HK-2 (cell line): ENCODE results near the gene DYNLT2B.
"Not testable (repeated sequence)": the region's sequence is repeated elsewhere in the genome, so short reads cannot be mapped to it uniquely, and the experiment has no call there.

Experiments used
- DNase-seq: peaks from one replicate; pipeline ENCODE4 v3.0.0-alpha.2; 2018; ENCODE audit not compliant: unreplicated experiment

The DYNLT2B gene

GRCh38 chr3:196317687-196318467 lies at the start of gene DYNLT2B:
Gene DYNLT2B, minus strand, starts transcription at chr3:196318240. Its CDS starts 88 bp downstream, at chr3:196318152.
- peak; percentile 95 for DNase-seq

- no peak for DNase-seq
Measured at GRCh38 chr3:196365736-196366135, 47.7 kb upstream of the DYNLT2B start.

- DNase-seq: no peak
Measured at GRCh38 chr3:196360586-196360985, 42.5 kb upstream of the DYNLT2B start.

- DNase-seq: not testable (repeated sequence)
Measured at GRCh38 chr3:196358540-196358939, 40.5 kb upstream of the DYNLT2B start.

GRCh38 chr3:196357905-196358304 lies 39.9 kb upstream of the DYNLT2B start:
- no peak for DNase-seq

GRCh38 chr3:196356556-196356955 lies 38.5 kb upstream of the DYNLT2B start:
- DNase-seq: no peak

- no peak for DNase-seq
Measured at GRCh38 chr3:196355668-196356067, 37.6 kb upstream of the DYNLT2B start.

GRCh38 chr3:196354132-196354531 lies 36.1 kb upstream of the DYNLT2B start:
- no peak for DNase-seq

GRCh38 chr3:196351541-196351940 lies 33.5 kb upstream of the DYNLT2B start:
- DNase-seq: no peak

- DNase-seq: no peak
Measured at GRCh38 chr3:196350067-196350466, 32.0 kb upstream of the DYNLT2B start.

GRCh38 chr3:196348698-196349097 lies 30.7 kb upstream of the DYNLT2B start:
- no peak for DNase-seq

- no peak for DNase-seq
Measured at GRCh38 chr3:196344663-196345062, 26.6 kb upstream of the DYNLT2B start.

- not testable (repeated sequence) for DNase-seq
Measured at GRCh38 chr3:196343917-196344316, 25.9 kb upstream of the DYNLT2B start.

GRCh38 chr3:196341137-196341536 lies 23.1 kb upstream of the DYNLT2B start:
- DNase-seq: peak; percentile 22

GRCh38 chr3:196340466-196340865 lies 22.4 kb upstream of the DYNLT2B start:
- DNase-seq: no peak

- peak; percentile 54 for DNase-seq
Measured at GRCh38 chr3:196339493-196340254, 21.6 kb upstream of the DYNLT2B start.

- DNase-seq: no peak
Measured at GRCh38 chr3:196339044-196339443, 21.0 kb upstream of the DYNLT2B start.

- no peak for DNase-seq
Measured at GRCh38 chr3:196336319-196337145, 18.5 kb upstream of the DYNLT2B start.

- DNase-seq: no peak
Measured at GRCh38 chr3:196335503-196335948, 17.5 kb upstream of the DYNLT2B start.

GRCh38 chr3:196334982-196335381 lies 16.9 kb upstream of the DYNLT2B start:
- no peak for DNase-seq

GRCh38 chr3:196332168-196332567 lies 14.1 kb upstream of the DYNLT2B start:
- DNase-seq: no peak

GRCh38 chr3:196327405-196327804 lies 9.4 kb upstream of the DYNLT2B start:
- no peak for DNase-seq
